Loucy (cell line): ENCODE data around the gene LCN10.

Experiments
- H2AFZ ChIP-seq: fragments of 200-600 bp; sonication (generic); 2 replicates; pipeline ENCODE4 v1.6.0; 2016; ENCODE audit warnings: antibody characterized with exemption, mild to moderate bottlenecking, low read length, moderate library complexity
- H3F3A ChIP-seq: fragments of 200-600 bp; 2 replicates; pipeline ENCODE4 v1.6.0; 2016; ENCODE audit warnings: antibody characterized with exemption, low read depth, mild to moderate bottlenecking
- H3K27me3 ChIP-seq: fragments of 200-600 bp; sonication (generic); 2 replicates; pipeline ENCODE4 v1.6.1; 2014; ENCODE audit warnings: low read length, mild to moderate bottlenecking; ENCODE audit not compliant: insufficient read depth, poor library complexity, severe bottlenecking
- H3K36me3 ChIP-seq: fragments of 200-600 bp; sonication (generic); 2 replicates; pipeline ENCODE4 v1.6.1; 2016; ENCODE audit warnings: low read length; ENCODE audit not compliant: insufficient read depth
- H3K4me1 ChIP-seq: fragments of 200-600 bp; sonication (generic); 2 replicates; pipeline ENCODE4 v1.5.1; 2014; ENCODE audit warnings: low read length, mild to moderate bottlenecking; ENCODE audit not compliant: insufficient read depth, poor library complexity, severe bottlenecking
- H3K4me2 ChIP-seq: fragments of 200-600 bp; sonication (generic); 2 replicates; pipeline ENCODE4 v1.6.0; 2014; ENCODE audit warnings: antibody characterized with exemption, low read length, low read depth, mild to moderate bottlenecking; ENCODE audit not compliant: poor library complexity, severe bottlenecking
- H3K4me3 ChIP-seq: fragments of 200-600 bp; sonication (generic); 2 replicates; pipeline ENCODE4 v1.5.1; 2014; ENCODE audit warnings: low read length, mild to moderate bottlenecking, mixed read lengths; ENCODE audit not compliant: poor library complexity, severe bottlenecking
- H3K79me2 ChIP-seq: fragments of 200-600 bp; sonication (generic); 2 replicates; pipeline ENCODE4 v1.6.1; 2014; ENCODE audit warnings: low read length; ENCODE audit not compliant: insufficient read depth
- H3K9ac ChIP-seq: fragments of 200-600 bp; sonication (generic); 2 replicates; pipeline ENCODE4 v1.6.0; 2014; ENCODE audit warnings: mild to moderate bottlenecking, low read depth, low read length, moderate library complexity; ENCODE audit not compliant: poor library complexity, severe bottlenecking
- H3K9me2 ChIP-seq: fragments of 200-600 bp; sonication (generic); replicated peaks from 2 replicates; pipeline ENCODE4 v1.6.1; 2016; ENCODE audit warnings: low read depth, low read length, mixed read lengths
- H3K9me3 ChIP-seq: fragments of 200-600 bp; sonication (generic); 2 replicates; pipeline ENCODE4 v1.6.1; 2014; ENCODE audit warnings: mild to moderate bottlenecking, antibody characterized with exemption, low read length, low read depth; ENCODE audit not compliant: insufficient read depth
- H4K20me1 ChIP-seq: fragments of 200-600 bp; sonication (generic); 2 replicates; pipeline ENCODE4 v1.6.0; 2014; ENCODE audit warnings: antibody characterized with exemption, low read length, mild to moderate bottlenecking; ENCODE audit not compliant: insufficient read depth, poor library complexity, severe bottlenecking
- EZH2phosphoT487 ChIP-seq: fragments of 200-600 bp; IDR thresholded peaks from 2 replicates; pipeline ENCODE4 v1.6.1; 2018; ENCODE audit warnings: antibody characterized with exemption, mild to moderate bottlenecking, moderate library complexity, borderline replicate concordance
- TF ChIP-seq, protein P1 (sequence below): fragments of 200-600 bp; sonication (generic); conservative IDR thresholded peaks from 2 replicates; pipeline ENCODE4 v1.5.1; 2014; ENCODE audit warnings: mild to moderate bottlenecking, antibody characterized with exemption, low read length

LCN10 gene

DNA sequence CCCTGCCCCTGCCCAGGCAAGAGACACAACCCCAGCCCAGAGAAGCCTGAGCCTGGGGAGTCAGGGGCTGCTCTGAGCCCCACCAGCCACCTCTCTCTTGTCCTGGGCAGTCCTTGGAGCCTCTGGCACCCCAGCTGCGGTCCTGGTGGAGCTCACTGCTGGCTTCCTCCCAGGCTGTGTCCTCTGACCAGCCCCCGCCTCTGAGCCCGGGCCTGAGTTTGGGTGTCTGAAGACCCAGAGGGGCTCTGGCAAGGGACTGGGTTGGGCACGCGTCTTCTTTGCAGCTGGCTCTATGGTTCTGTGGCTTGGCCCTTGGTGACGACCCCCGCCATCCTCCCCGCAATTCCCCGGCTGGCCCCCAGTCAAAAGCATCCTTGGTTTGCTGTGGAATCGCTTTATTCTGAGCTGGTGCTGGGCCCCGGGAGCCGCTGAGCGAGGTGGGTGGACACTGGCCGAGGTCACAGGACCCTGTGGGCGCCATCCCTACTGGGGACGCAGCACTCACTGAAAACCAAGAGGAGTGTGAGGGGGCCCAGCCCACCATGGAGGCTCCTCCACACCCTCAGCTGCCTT is 985 bp upstream of the LCN10 start:
- Histone ChIP-seq H3K4me2 (no peak overlapping the region), H3K4me3 (no peak overlapping the region), H3K4me1 (no peaks in the 10 kb centered on the region), H3F3A (no peaks in the 10 kb centered on the region), H2AFZ (no peak overlapping the region), H3K9ac (no peak overlapping the region), H3K36me3 (no peaks in the 10 kb centered on the region), H4K20me1 (no peaks in the 10 kb centered on the region), H3K9me2 (no peaks in the 10 kb centered on the region), H3K9me3 (no peaks in the 10 kb centered on the region), H3K79me2 (no peaks in the 10 kb centered on the region), H3K27me3 (no peaks in the 10 kb centered on the region)
- TF ChIP-seq, protein P1, sequence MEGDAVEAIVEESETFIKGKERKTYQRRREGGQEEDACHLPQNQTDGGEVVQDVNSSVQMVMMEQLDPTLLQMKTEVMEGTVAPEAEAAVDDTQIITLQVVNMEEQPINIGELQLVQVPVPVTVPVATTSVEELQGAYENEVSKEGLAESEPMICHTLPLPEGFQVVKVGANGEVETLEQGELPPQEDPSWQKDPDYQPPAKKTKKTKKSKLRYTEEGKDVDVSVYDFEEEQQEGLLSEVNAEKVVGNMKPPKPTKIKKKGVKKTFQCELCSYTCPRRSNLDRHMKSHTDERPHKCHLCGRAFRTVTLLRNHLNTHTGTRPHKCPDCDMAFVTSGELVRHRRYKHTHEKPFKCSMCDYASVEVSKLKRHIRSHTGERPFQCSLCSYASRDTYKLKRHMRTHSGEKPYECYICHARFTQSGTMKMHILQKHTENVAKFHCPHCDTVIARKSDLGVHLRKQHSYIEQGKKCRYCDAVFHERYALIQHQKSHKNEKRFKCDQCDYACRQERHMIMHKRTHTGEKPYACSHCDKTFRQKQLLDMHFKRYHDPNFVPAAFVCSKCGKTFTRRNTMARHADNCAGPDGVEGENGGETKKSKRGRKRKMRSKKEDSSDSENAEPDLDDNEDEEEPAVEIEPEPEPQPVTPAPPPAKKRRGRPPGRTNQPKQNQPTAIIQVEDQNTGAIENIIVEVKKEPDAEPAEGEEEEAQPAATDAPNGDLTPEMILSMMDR = no peak
- TF ChIP-seq EZH2phosphoT487 = no peak

DNA sequence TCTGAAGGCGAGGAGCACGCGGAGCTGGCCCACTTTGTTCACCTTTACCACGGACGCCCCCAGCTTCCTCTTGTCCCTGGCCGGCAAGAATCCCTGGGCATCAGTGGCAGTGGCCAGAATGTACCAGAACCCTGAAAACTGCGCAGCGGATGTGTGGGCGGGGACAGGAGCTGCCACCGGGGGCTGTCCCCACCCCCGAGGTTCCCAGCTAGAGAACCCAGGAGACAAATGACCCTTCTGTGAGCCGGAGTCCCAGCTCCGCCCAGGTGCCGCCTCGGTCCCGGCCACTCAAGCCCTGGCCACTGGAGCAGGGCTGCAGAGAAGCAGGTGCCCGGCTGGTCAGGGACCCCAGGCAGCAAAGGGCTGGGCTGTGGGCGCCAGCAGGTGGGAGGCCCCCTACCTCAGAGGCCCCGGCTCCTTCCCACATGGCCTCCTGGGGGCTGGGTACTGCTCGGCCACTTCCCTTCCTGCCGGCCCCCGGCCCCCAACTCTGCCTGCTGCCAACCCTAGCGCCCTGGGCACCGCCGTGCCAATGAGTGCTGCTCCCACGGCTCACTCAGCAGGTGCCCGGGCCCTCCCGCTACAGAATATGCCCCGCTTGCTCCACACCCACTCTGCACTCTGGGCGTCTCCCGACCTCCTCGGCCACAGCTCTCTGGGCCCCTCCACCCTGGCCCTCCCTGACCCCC is 713 bp downstream of the LCN10 start:
- H3F3A ChIP-seq = no peaks in the 10 kb centered on the region
- no peak overlapping the region for H3K4me2 ChIP-seq
- no peaks in the 10 kb centered on the region for H3K9me2 ChIP-seq
- H3K9ac ChIP-seq = no peak overlapping the region
- no peaks in the 10 kb centered on the region for H3K36me3 ChIP-seq
- no peaks in the 10 kb centered on the region for H3K4me1 ChIP-seq
- no peaks in the 10 kb centered on the region for H3K27me3 ChIP-seq
- H3K9me3 ChIP-seq = no peaks in the 10 kb centered on the region
- TF ChIP-seq, protein P1 = no peak
- TF ChIP-seq EZH2phosphoT487 = no peak
- no peaks in the 10 kb centered on the region for H4K20me1 ChIP-seq
- no peak overlapping the region for H3K4me3 ChIP-seq
- H3K79me2 ChIP-seq = no peaks in the 10 kb centered on the region
- no peak overlapping the region for H2AFZ ChIP-seq

DNA sequence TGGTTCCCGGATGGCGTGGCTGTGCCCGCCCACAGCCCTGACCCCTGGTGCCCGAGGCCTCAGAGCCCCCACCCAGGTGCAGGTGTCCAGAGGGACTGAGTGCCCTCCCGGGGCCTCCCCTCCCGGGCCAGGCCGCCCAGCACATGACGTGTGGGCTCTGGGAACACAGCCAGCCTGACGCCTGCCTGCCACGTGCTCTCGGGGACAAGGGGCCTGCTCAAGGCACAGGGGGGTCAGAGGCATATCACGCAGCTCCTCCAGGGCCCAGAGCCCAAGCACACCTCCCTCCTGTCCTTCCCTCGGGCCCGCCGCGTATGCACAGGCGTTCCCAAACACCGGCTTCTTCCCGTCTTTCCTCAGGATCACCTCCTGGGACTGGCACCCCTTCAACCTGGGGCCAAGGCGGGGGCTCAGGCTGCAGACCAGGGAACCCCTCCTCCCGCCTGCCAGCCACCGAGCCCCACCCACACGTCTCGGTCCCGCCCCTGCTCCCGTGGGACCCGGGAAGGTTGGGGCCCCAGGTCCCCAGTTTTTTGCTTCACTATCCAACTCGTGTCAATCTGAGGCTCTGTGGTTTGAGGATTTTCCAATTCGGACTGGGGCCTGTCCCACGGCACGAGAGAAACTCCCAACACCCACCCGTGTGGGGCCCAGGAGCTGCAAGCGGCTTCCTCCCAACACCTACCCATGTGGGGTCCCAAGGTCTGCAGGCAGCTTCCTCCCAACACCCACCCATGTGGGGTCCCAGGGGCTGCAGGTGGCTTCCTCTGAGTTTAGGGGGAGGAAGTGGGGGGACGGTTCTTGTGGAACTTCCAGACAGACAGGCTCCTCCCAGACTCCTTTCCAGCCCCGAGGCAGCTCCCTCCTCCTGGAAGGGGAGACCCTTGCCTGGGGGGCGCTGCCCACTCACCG is 1.5 kb downstream of the LCN10 start:
- TF ChIP-seq EZH2phosphoT487 = no peak
- TF ChIP-seq, protein P1 = no peak
- H3K4me3 ChIP-seq = no peak overlapping the region
- H3K4me2 ChIP-seq = no peak overlapping the region
- no peaks in the 10 kb centered on the region for H3K79me2 ChIP-seq
- H3K9me2 ChIP-seq = no peaks in the 10 kb centered on the region
- no peaks in the 10 kb centered on the region for H3K9me3 ChIP-seq
- H3F3A ChIP-seq = no peaks in the 10 kb centered on the region
- H4K20me1 ChIP-seq = no peaks in the 10 kb centered on the region
- no peak overlapping the region for H3K9ac ChIP-seq
- H3K27me3 ChIP-seq = no peaks in the 10 kb centered on the region
- H3K4me1 ChIP-seq = no peaks in the 10 kb centered on the region
- no peaks in the 10 kb centered on the region for H3K36me3 ChIP-seq
- no peak overlapping the region for H2AFZ ChIP-seq
